Measurements from ENCODE around the gene PALM3. TPM values are rescaled to one million over a fixed set of nuclear protein-coding genes. Genes with fewer than 3 reads are reported as not detected.

The PALM3 gene
- total RNA-seq, 2 experiments from 2014 or later: 0.25 TPM; not detected in 1

DNA sequence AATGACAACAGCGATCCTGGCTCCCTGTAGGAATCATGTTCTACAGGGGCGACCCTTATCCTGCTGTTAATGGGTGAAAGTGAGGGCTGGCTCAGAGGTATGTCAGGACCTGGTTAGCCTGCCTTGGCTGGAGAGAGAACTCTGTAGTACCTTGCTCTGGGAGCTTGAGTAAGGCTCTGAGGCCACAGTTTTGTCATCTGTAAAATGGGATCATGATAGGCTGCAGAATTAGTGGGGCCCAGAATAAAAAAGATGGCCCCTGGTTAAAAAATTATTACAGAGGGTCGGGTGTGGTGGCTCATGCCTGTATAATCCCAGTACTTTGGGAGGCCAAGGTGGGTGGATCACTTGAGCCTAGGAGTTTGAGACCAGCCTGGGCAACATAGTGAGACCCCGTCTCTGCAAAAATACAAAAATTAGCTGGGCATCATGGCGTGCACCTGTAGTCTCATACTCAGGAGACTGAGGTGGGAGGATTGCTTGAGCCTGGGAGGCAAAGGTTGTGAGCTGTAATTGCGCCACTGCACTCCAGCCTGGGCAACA is 39.2 kb upstream of the PALM3 start:
- CTCF ChIA-PET: no interaction called here
- Histone ChIP-seq H3K9me3 (ENCODE audit: control insufficient read depth in 1 of 2, insufficient read depth in 1 of 2, low read length in 2 of 2) (no peaks in the 10 kb centered on the region), H3K27me3 (ENCODE audit: control insufficient read depth in 1 of 2, insufficient read depth in 2 of 2, low read length in 2 of 2) (no peaks in the 10 kb centered on the region), H3K4me1 (ENCODE audit: insufficient read depth, low read length) (no peaks in the 10 kb centered on the region), H3K27ac (ENCODE audit: low read depth in 1 of 2, low read length in 2 of 2) (no peak overlapping the region), H3K4me3 (ENCODE audit: low read length) (no peak overlapping the region), H3K36me3 (ENCODE audit: insufficient read depth, low read length) (peaks cover 48% of the 10 kb centered on the region)
- Mint-ChIP-seq H3K4me1 (ENCODE audit: low read depth) (no peaks in the 10 kb centered on the region), H3K36me3 (ENCODE audit: low read depth) (peaks cover 36% of the 10 kb centered on the region), H3K9me3 (no peaks in the 10 kb centered on the region), H3K27ac (no peak overlapping the region), H3K27me3 (no peaks in the 10 kb centered on the region), H3K4me3 (no peak overlapping the region)
- intact Hi-C loops (cut with DNase I, micrococcal nuclease): no loop called here
- TF ChIP-seq, protein P1, sequence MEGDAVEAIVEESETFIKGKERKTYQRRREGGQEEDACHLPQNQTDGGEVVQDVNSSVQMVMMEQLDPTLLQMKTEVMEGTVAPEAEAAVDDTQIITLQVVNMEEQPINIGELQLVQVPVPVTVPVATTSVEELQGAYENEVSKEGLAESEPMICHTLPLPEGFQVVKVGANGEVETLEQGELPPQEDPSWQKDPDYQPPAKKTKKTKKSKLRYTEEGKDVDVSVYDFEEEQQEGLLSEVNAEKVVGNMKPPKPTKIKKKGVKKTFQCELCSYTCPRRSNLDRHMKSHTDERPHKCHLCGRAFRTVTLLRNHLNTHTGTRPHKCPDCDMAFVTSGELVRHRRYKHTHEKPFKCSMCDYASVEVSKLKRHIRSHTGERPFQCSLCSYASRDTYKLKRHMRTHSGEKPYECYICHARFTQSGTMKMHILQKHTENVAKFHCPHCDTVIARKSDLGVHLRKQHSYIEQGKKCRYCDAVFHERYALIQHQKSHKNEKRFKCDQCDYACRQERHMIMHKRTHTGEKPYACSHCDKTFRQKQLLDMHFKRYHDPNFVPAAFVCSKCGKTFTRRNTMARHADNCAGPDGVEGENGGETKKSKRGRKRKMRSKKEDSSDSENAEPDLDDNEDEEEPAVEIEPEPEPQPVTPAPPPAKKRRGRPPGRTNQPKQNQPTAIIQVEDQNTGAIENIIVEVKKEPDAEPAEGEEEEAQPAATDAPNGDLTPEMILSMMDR (IDR thresholded peaks at IDR 0.05): no peak
- ATAC-seq (ENCODE audit: poor library complexity) (no peak), DNase-seq (no peak)
- POLR2A ChIA-PET: no interaction called here

DNA sequence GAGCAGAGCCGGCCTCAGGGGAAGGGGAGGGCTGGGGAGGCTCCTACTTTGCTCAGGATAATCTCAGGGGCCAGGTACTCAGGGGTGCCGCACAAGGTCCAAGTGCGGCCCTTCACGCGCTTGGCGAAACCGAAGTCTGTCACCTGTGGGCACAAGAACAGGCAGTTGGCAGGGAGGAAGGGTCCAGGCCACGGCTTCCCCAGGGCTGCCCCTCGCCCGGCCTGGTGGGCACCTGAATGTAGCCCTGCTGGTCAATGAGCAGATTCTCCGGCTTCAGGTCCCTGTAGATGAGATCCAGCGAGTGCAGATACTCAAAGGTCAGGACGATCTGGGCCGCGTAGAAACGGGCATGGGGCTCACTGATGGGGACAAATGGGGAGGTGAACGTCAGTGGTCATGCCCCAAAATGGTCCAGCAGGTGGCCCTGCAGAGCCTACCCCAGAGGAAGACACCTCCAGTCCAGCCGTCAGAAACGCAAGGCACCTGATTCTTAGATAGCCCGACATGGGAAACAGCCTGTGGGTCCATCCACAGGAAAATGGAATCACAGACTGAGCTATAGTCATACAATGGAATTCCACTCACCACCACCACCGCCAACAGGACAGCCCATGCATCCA is 35.8 kb upstream of the PALM3 start:
- intact Hi-C loops (cut with DNase I, micrococcal nuclease): no loop called here
- peaks cover 4% of the 10 kb centered on the region for H3K9me3 Mint-ChIP-seq
- H3K36me3 ChIP-seq (ENCODE audit: insufficient read depth, low read length): peaks cover 30% of the 10 kb centered on the region
- peaks cover 11% of the 10 kb centered on the region for H3K4me1 Mint-ChIP-seq (ENCODE audit: low read depth)
- TF ChIP-seq, protein P1 (IDR thresholded peaks at IDR 0.05): no peak
- no peak overlapping the region for H3K4me3 Mint-ChIP-seq
- H3K36me3 Mint-ChIP-seq (ENCODE audit: low read depth): peaks cover 31% of the 10 kb centered on the region
- H3K27ac Mint-ChIP-seq: no peak overlapping the region
- ATAC-seq (ENCODE audit: poor library complexity) (no peak), DNase-seq (peak in 1 of 14 experiments; percentile 28)
- H3K27ac ChIP-seq (ENCODE audit: low read depth in 1 of 2, low read length in 2 of 2): no peak overlapping the region
- POLR2A ChIA-PET: no interaction called here
- CTCF ChIA-PET: no interaction called here
- H3K27me3 ChIP-seq (ENCODE audit: control insufficient read depth in 1 of 2, insufficient read depth in 2 of 2, low read length in 2 of 2): no peaks in the 10 kb centered on the region
- no peaks in the 10 kb centered on the region for H3K27me3 Mint-ChIP-seq
- no peaks in the 10 kb centered on the region for H3K4me1 ChIP-seq (ENCODE audit: insufficient read depth, low read length)
- H3K9me3 ChIP-seq (ENCODE audit: control insufficient read depth in 1 of 2, insufficient read depth in 1 of 2, low read length in 2 of 2): peaks cover 5 to 7% of the 10 kb centered on the region in 2 experiments
- no peak overlapping the region for H3K4me3 ChIP-seq (ENCODE audit: low read length)

DNA sequence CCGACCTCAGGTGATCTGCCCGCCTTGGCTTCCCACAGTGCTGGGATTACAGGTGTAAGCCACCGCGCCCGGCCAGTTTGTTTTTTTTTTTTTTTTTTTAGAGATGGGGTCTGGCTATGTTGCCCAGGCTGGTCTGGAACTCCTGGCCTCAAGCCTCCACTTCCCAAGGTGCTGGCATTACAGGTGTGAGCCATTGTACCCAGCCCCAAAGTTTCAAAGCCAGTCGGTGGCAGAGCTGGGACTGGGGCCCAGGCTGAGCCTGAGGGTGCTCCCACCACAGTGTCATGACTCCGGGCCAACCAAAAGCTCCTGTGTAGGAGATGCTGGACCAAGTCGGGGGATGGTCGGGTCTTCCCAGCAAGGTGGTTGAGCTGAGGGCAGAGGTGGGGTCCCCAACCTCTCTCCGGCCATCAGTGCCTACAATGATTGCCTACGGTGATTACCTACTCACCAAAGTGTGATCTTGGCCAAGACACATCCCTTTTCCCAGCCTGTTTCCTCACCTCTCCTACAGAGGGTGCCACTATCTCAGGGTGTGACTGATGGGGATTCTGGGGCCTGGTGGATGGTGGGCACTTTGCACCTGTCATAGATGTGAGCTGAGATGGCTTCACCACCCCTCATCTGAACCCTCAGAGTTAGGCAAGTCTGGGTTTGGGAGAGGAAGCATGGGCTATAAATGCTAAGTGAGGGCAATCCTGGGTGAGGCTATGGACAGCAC is 34.6 kb upstream of the PALM3 start:
- ATAC-seq (ENCODE audit: poor library complexity) (no peak), DNase-seq (peak in 1 of 14 experiments; percentile 15)
- Histone ChIP-seq H3K36me3 (ENCODE audit: insufficient read depth, low read length) (peaks cover 22% of the 10 kb centered on the region), H3K4me1 (ENCODE audit: insufficient read depth, low read length) (peaks cover 10% of the 10 kb centered on the region), H3K27ac (ENCODE audit: low read depth in 1 of 2, low read length in 2 of 2) (no peak overlapping the region), H3K9me3 (ENCODE audit: control insufficient read depth in 1 of 2, insufficient read depth in 1 of 2, low read length in 2 of 2) (peaks cover 5 to 7% of the 10 kb centered on the region in 2 experiments), H3K27me3 (ENCODE audit: control insufficient read depth in 1 of 2, insufficient read depth in 2 of 2, low read length in 2 of 2) (no peaks in the 10 kb centered on the region), H3K4me3 (ENCODE audit: low read length) (no peak overlapping the region)
- peaks cover 20% of the 10 kb centered on the region for H3K4me1 Mint-ChIP-seq (ENCODE audit: low read depth)
- H3K4me3 Mint-ChIP-seq: no peak overlapping the region
- H3K27me3 Mint-ChIP-seq: no peaks in the 10 kb centered on the region
- H3K9me3 Mint-ChIP-seq: peaks cover 4% of the 10 kb centered on the region
- H3K27ac Mint-ChIP-seq: no peak overlapping the region
- CTCF ChIA-PET: interaction anchor here (1.4 kb wide), 1 partner anchor 37 kb away, joined by 3 read pairs; no protein-coding TSS in a partner anchor
- H3K36me3 Mint-ChIP-seq (ENCODE audit: low read depth): peaks cover 39% of the 10 kb centered on the region
- intact Hi-C loops (cut with DNase I, micrococcal nuclease): no loop called here
- POLR2A ChIA-PET: interaction anchor here (0.7 kb wide), 1 partner anchor 307 kb away, joined by 3 read pairs; no protein-coding TSS in a partner anchor
- TF ChIP-seq, protein P1 (IDR thresholded peaks at IDR 0.05): no peak

Measured in CD4-positive, alpha-beta T cell (primary cell).